Neural crest cell (in vitro differentiated cells): ENCODE measurements around the gene RNF44. TPM values are rescaled to one million over a fixed set of nuclear protein-coding genes. Genes with fewer than 3 reads are reported as not detected.

Source experiments
- DNase-seq: peaks from one replicate; pipeline ENCODE4 v3.0.0; 2021; ENCODE audit warnings: low read depth, mixed read lengths, low spot score
- H3K27ac Mint-ChIP-seq: one replicate; pipeline ENCODE4 v1.8.0; 2021; ENCODE audit warnings: mild to moderate bottlenecking, mixed read lengths; ENCODE audit not compliant: unreplicated experiment
- H3K27me3 Mint-ChIP-seq: 2 replicates; pipeline ENCODE4 v1.8.0; 2021; ENCODE audit warnings: low read depth, mild to moderate bottlenecking, mixed read lengths
- H3K36me3 Mint-ChIP-seq: 2 replicates; pipeline ENCODE4 v1.8.0; 2021; ENCODE audit warnings: low read depth, mild to moderate bottlenecking, mixed read lengths
- H3K4me1 Mint-ChIP-seq: 2 replicates; pipeline ENCODE4 v1.8.0; 2021; ENCODE audit warnings: mixed read lengths
- H3K4me3 Mint-ChIP-seq: one replicate; pipeline ENCODE4 v1.8.0; 2021; ENCODE audit warnings: mild to moderate bottlenecking, mixed read lengths
- H3K9me3 Mint-ChIP-seq: 2 replicates; pipeline ENCODE4 v1.8.0; 2021; ENCODE audit warnings: mixed read lengths
- CTCF ChIP-seq: fragments of 200-600 bp; sonication (generic); conservative IDR thresholded peaks from 2 replicates; pipeline ENCODE4 v1.5.0; 2021; ENCODE audit warnings: antibody characterized with exemption, mild to moderate bottlenecking
- total RNA-seq: library from RNA; stranded (reverse); gene quantifications from 2 replicates; pipeline ENCODE4 v1.2.1, GENCODE V29; 2021

Gene RNF44
- total RNA-seq, 1 donor from 2014 or later, result 93.8 TPM

GRCh38 chr5:176528301-176528700, 8.9 kb downstream of the RNF44 start:
- Mint-ChIP-seq H3K36me3 (peaks cover 3% of the 10 kb centered on the region), H3K27me3 (no peaks in the 10 kb centered on the region), H3K27ac (no peak overlapping the region), H3K4me3 (no peak overlapping the region), H3K9me3 (no peaks in the 10 kb centered on the region), H3K4me1 (peaks cover 2% of the 10 kb centered on the region)
- no peak for TF ChIP-seq CTCF
- no peak for DNase-seq

GRCh38 chr5:176527246-176528222, 9.7 kb downstream of the RNF44 start:
- Mint-ChIP-seq H3K27me3 (no peaks in the 10 kb centered on the region), H3K4me1 (no peaks in the 10 kb centered on the region), H3K4me3 (no peak overlapping the region), H3K27ac (no peak overlapping the region), H3K9me3 (no peaks in the 10 kb centered on the region), H3K36me3 (peaks cover 3% of the 10 kb centered on the region)
- TF ChIP-seq CTCF, result no peak
- no peak for DNase-seq

GRCh38 chr5:176526462-176526861, 10.7 kb downstream of the RNF44 start:
- Mint-ChIP-seq H3K36me3 (peaks cover 3% of the 10 kb centered on the region), H3K4me1 (no peaks in the 10 kb centered on the region), H3K4me3 (no peak overlapping the region), H3K27me3 (no peaks in the 10 kb centered on the region), H3K27ac (peak overlapping the region; percentile 62), H3K9me3 (no peaks in the 10 kb centered on the region)
- TF ChIP-seq CTCF, result no peak
- no peak for DNase-seq

- H3K27ac Mint-ChIP-seq, result no peak overlapping the region
- no peak for TF ChIP-seq CTCF
- peaks cover 3% of the 10 kb centered on the region for H3K36me3 Mint-ChIP-seq
- DNase-seq, result no peak
- H3K4me1 Mint-ChIP-seq, result no peaks in the 10 kb centered on the region
- H3K4me3 Mint-ChIP-seq, result no peak overlapping the region
- H3K27me3 Mint-ChIP-seq, result no peaks in the 10 kb centered on the region
- H3K9me3 Mint-ChIP-seq, result no peaks in the 10 kb centered on the region
Measured at GRCh38 chr5:176525677-176526076, 11.5 kb downstream of the RNF44 start.

GRCh38 chr5:176524987-176525386, 12.2 kb downstream of the RNF44 start:
- H3K27me3 Mint-ChIP-seq, result no peaks in the 10 kb centered on the region

More at GRCh38 chr5:176524987-176525386, 12.2 kb downstream of the RNF44 start:
- Mint-ChIP-seq H3K27ac (no peak overlapping the region), H3K4me1 (no peaks in the 10 kb centered on the region), H3K36me3 (peaks cover 3% of the 10 kb centered on the region), H3K9me3 (no peaks in the 10 kb centered on the region), H3K4me3 (no peak overlapping the region)
- DNase-seq, result no peak
- TF ChIP-seq CTCF, result no peak
